Femur (tissue), 1 donor: ENCODE measurements around the gene EFCAB12.
"Not testable (repeated sequence)": the region's sequence is repeated elsewhere in the genome, so short reads cannot be mapped to it uniquely, and the experiment has no call there.

Experiments
- DNase-seq: peaks from one replicate; pipeline ENCODE4 v3.0.0-alpha.2; 2017

The EFCAB12 gene

GRCh38 chr3:129364811-129365210 lies 63.6 kb downstream of the EFCAB12 start:
- not testable (repeated sequence) for DNase-seq

GRCh38 chr3:129363356-129363755 lies 65.1 kb downstream of the EFCAB12 start:
- DNase-seq, result not testable (repeated sequence)

GRCh38 chr3:129360705-129361460 lies 67.6 kb downstream of the EFCAB12 start:
- DNase-seq, result no peak

DNA sequence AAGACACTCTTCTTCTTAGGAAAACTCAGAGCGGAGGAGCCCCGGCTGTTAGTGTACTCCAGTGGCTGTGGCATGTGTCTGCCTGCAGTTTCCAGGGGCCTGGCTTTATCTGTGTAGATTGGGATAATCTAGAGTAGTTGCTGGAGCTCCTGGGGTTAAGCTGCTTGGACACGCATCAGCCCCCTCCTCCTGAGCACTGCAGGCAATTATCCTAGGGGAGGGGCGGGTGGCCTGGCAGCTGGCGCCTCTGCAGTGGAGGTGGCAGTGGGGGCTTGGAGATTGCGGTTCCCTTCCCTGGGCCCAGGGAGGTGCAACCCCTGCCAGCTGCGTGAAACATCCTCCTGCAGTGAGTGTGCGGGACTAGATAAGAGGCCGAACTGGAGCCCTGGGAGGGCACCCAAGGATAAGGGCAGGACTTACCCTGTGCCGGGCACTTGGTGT lies 68.2 kb downstream of the EFCAB12 start:
- DNase-seq, result no peak

DNA sequence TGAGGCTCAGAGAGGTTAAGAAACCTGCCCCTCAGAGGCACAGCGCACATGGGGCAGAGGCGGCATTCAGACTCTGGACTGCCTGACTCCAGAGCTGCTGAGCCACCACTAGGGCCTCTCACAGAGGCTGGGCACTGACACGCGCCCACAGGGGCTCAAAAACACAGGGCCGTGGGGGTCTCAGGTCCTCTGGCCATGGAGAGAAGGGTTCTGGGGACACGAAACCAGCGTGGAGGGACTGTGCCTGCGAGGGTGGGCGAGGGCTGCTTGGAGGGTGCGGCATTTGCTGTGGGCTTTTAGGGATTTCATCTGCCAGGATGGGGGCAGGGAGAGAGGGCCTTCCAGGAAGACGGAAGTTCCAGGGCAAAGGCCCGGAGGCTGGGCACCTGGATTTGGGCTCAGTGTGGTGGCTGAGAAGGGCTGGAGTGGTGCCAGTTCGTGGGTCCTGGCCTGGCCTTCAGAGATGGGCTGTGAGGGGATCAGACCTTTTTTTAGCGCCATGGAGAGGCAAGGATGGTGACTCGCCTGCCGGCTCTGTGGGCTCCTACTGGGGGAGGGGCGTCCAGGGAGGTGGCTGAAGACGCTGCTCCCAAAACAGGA lies 69.6 kb downstream of the EFCAB12 start:
- no peak for DNase-seq

DNA sequence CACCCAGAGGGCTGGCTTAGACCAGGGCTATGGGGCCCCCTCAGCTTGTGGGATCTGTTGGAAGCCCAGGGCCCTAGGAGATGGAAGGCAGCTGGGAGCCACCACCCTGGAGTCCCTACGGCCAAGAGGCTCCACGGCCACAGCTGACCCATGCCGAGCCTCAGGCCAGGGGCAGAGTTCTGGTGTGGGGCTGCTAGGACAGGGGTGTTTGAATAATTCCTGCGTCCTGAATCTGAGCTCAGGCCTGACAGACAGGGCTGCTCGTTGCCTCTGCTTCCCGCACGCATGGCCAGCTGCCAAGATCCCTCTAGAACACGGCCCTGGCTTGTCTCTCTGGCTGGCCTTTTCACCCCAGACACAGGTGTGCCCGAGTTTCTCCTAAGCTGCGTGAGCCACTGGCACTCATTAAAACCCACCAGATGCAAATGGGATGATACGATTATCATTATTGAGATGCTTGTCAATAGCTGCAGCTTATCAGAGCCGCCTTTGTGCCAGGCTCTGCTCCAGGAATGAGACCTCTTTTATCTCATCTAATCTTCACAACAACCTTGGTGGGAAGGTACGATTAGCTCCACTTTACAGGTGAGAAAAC lies 70.2 kb downstream of the EFCAB12 start:
- DNase-seq, result no peak

- no peak for DNase-seq
Observed at GRCh38 chr3:129357616-129358015, 70.8 kb downstream of the EFCAB12 start.

- DNase-seq, result no peak
Observed at GRCh38 chr3:129356756-129357425, 71.5 kb downstream of the EFCAB12 start.

DNA sequence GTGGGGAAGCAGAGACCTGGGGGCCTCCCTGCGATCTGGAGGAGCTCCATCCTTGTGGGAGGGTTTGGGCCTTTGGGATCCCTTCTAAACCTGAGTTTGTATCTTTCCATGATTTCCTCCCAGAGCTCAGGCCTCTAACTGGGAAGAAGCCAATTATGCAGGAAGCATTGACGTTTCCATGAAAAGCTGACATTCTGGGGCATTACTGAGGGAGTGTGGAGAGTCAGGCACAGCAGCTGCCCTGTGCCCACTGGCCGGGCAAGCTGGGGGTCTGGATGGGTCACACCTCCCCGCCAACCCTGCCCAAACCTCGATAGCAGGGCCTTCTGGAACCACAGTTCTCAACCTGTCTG lies 74.9 kb downstream of the EFCAB12 start:
- DNase-seq, result no peak

DNA sequence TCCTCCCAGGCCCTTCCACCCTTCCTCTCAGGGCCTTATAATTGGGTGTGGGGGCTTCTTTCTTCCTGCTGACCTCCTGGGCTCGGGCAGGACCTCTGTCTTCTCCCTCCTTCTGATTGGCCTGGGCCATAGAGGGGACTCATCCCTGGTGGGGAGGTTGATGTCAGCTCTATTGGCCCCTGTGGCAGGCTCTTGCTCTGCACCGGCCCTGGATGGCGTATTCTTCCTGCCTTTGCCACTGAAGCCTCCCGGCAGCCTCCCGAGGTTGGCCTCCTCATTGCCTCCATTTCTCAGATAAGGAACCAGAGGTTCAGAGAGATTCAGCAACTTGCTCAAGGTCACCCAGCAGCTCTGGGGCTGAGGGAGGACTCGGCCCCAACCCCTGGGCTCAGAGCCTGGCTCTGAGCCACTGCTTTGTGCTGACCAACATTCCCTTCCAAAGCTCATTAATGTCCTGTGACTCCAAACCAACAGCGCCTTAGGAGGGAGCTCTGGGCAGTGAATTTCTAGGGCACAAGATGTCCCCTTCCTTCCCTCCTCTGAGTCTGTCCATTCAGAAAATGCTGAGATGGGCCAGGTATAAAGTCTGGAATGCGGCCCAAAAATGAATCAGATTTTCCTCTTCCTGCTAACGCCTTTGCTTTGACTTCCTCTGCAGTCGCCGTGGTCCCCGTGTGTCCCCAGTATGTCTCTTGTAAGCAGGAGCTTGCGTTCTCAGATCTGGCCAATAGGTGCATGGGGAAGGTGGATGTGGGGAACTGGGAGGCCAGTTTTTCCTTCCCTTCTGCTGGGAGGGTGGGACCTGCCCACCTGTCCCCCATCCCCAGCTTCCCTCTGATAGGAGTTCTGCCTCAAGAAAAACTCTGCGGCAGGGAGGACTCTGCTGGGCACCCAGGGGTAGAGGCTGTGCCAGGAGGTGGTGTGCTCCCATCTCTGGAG lies 75.5 kb downstream of the EFCAB12 start:
- DNase-seq, result no peak

- no peak for DNase-seq
Observed at GRCh38 chr3:129352045-129352444, 76.4 kb downstream of the EFCAB12 start.
